ENCODE data around the gene RNF217.

GRCh38 chr6:125067552-125067951, 105.3 kb downstream of the RNF217 start:
- TF ChIP-seq CTCF (conservative IDR thresholded peaks at IDR 0.05 in 1 of 2, IDR thresholded peaks at IDR 0.05 in 1 of 2; ENCODE audit: extremely low read depth in 1 of 2, insufficient read depth in 1 of 2, low read depth in 1 of 2, low read length in 2 of 2) = no peak
- TF ChIP-seq EZH2 (IDR thresholded peaks at IDR 0.05; ENCODE audit: borderline replicate concordance, low read length) = no peak
